H1 (cell line): ENCODE results near the gene AP4B1. TPM values are rescaled to one million over a fixed set of nuclear protein-coding genes. Genes with fewer than 3 reads are reported as not detected.

ENCODE experiments used
- CTCF ChIA-PET: fragments of 300-600 bp; sonication (Branson Sonifier 250); formaldehyde crosslinking; loops from one replicate; lab custom pipeline; 2021; ENCODE audit not compliant: partially characterized antibody; lab: Charles Lee
- POLR2A ChIA-PET: fragments of 300-600 bp; sonication (Branson Sonifier 250); formaldehyde crosslinking; loops from one replicate; lab custom pipeline; 2021; ENCODE audit warnings: inconsistent platforms; ENCODE audit not compliant: partially characterized antibody; lab: Charles Lee
- DNase-seq, 2 experiments: peaks; one replicate each; pipeline versions ENCODE4 v3.0.0 to v3.0.0-alpha.2; 2010 to 2022; ENCODE audit warnings: low spot score in 2 of 2, low read depth in 1 of 2, mixed read lengths in 1 of 2
- FAIRE-seq: peaks from 2 replicates; lab custom pipeline; 2011; peaks lifted over from hg19 to GRCh38; lab: Jason Lieb, UNC
- H2AFZ ChIP-seq: 2 replicates; pipeline ENCODE4 v1.8.1; 2012; ENCODE audit warnings: low read length, inconsistent platforms
- H2AK5ac ChIP-seq: 2 replicates; pipeline ENCODE4 v1.6.1; 2013; ENCODE audit warnings: low read depth, low read length
- H2BK120ac ChIP-seq: replicated peaks from 2 replicates; pipeline ENCODE3; 2013; ENCODE audit warnings: low read depth, low read length, inconsistent platforms
- H2BK12ac ChIP-seq: 2 replicates; pipeline ENCODE4 v1.6.1; 2013; ENCODE audit warnings: low read depth, low read length
- H2BK15ac ChIP-seq: 2 replicates; pipeline ENCODE4 v1.6.1; 2013; ENCODE audit warnings: low read length
- H2BK20ac ChIP-seq: 2 replicates; pipeline ENCODE4 v1.6.1; 2013; ENCODE audit warnings: low read length
- H2BK5ac ChIP-seq: 2 replicates; pipeline ENCODE4 v1.6.1; 2013; ENCODE audit warnings: low read depth, low read length
- H3K14ac ChIP-seq: 2 replicates; pipeline ENCODE4 v1.6.1; 2013; ENCODE audit warnings: inconsistent platforms; ENCODE audit not compliant: insufficient read length
- H3K18ac ChIP-seq: 2 replicates; pipeline ENCODE4 v1.6.1; 2013; ENCODE audit warnings: low read length; ENCODE audit errors: extremely low read depth
- H3K23ac ChIP-seq: 2 replicates; pipeline ENCODE4 v1.6.1; 2013; ENCODE audit warnings: inconsistent platforms; ENCODE audit not compliant: insufficient read length
- H3K23me2 ChIP-seq: 2 replicates; pipeline ENCODE4 v1.6.1; 2013; ENCODE audit warnings: low read depth, low read length
- H3K27ac ChIP-seq: 2 replicates; pipeline ENCODE4 v1.6.1; 2011; ENCODE audit warnings: low read depth, low read length, inconsistent platforms
- H3K27me3 ChIP-seq, 4 experiments: replicated peaks in 1 of 4; 1 replicate in 1 of 4; 2 replicates in 3 of 4; pipeline versions ENCODE4 v1.6.1 to v1.8.1; 2011 to 2013; ENCODE audit warnings: low read length in 3 of 4, mild to moderate bottlenecking in 3 of 4, inconsistent platforms in 2 of 4, mixed read lengths in 2 of 4, moderate library complexity in 1 of 4; ENCODE audit not compliant: control insufficient read depth in 3 of 4, insufficient read depth in 3 of 4; ENCODE audit errors: extremely low read depth in 1 of 4
- H3K36me3 ChIP-seq, 4 experiments: 2 replicates each; pipeline versions ENCODE4 v1.6.1 to v1.8.1; 2011 to 2013; ENCODE audit warnings: mild to moderate bottlenecking in 4 of 4, low read length in 3 of 4, moderate library complexity in 2 of 4, control low read depth in 1 of 4, inconsistent platforms in 1 of 4; ENCODE audit not compliant: insufficient read depth in 4 of 4, control insufficient read depth in 2 of 4
- H3K4ac ChIP-seq: replicated peaks from 2 replicates; pipeline ENCODE3; 2013; ENCODE audit warnings: low read length, low read depth, mixed read lengths, inconsistent platforms; ENCODE audit not compliant: insufficient read length
- H3K4me1 ChIP-seq, 4 experiments: replicated peaks in 1 of 4; 1 replicate in 1 of 4; 2 replicates in 3 of 4; pipeline versions ENCODE4 v1.6.1 to v1.8.1; 2011 to 2013; ENCODE audit warnings: low read length in 3 of 4, inconsistent platforms in 2 of 4, mixed read lengths in 1 of 4; ENCODE audit not compliant: insufficient read depth in 4 of 4, control insufficient read depth in 3 of 4
- H3K4me2 ChIP-seq, 2 experiments: 2 replicates each; pipeline versions ENCODE4 v1.6.1 to v1.8.1; 2011 to 2013; ENCODE audit warnings: low read depth in 2 of 2, low read length in 2 of 2, control low read depth in 1 of 2, inconsistent platforms in 1 of 2, mild to moderate bottlenecking in 1 of 2; ENCODE audit not compliant: insufficient read depth in 1 of 2
- H3K4me3 ChIP-seq, 4 experiments: fragments of 200-600, 300-600 bp in 1 of 4; sonication (generic), shearing (Covaris generic), sonication (Bioruptor Twin) in 1 of 4; 2 replicates each; pipeline versions ENCODE4 v1.5.1 to v1.8.1; 2011 to 2016; ENCODE audit warnings: low read length in 4 of 4, low read depth in 3 of 4, control low read depth in 2 of 4, inconsistent platforms in 2 of 4, mild to moderate bottlenecking in 2 of 4, mixed read lengths in 1 of 4, moderate library complexity in 1 of 4; ENCODE audit not compliant: insufficient read depth in 2 of 4; ENCODE audit errors: extremely low read depth in 1 of 4
- H3K56ac ChIP-seq: replicated peaks from 2 replicates; pipeline ENCODE3; 2013; ENCODE audit warnings: low read depth, mild to moderate bottlenecking, mixed read lengths, low read length, inconsistent platforms; ENCODE audit not compliant: insufficient read length
- H3K79me1 ChIP-seq: 2 replicates; pipeline ENCODE4 v1.6.1; 2013; ENCODE audit warnings: low read depth, low read length, control low read depth
- H3K79me2 ChIP-seq, 2 experiments: 2 replicates each; pipeline versions ENCODE4 v1.6.1 to v1.8.1; 2012 to 2013; ENCODE audit warnings: low read length in 2 of 2, mild to moderate bottlenecking in 2 of 2, inconsistent platforms in 1 of 2; ENCODE audit not compliant: insufficient read depth in 2 of 2, control insufficient read depth in 1 of 2
- H3K9ac ChIP-seq, 4 experiments: replicated peaks in 1 of 4; 1 replicate in 1 of 4; 2 replicates in 3 of 4; pipeline versions ENCODE4 v1.6.1 to v1.8.1; 2011 to 2013; ENCODE audit warnings: low read depth in 3 of 4, low read length in 3 of 4, control low read depth in 2 of 4, mild to moderate bottlenecking in 2 of 4, moderate library complexity in 2 of 4, inconsistent platforms in 1 of 4; ENCODE audit errors: extremely low read depth in 1 of 4
- H3K9me3 ChIP-seq, 2 experiments: 2 replicates each; pipeline versions ENCODE4 v1.6.1 to v1.8.1; 2012 to 2013; ENCODE audit warnings: mild to moderate bottlenecking in 2 of 2, moderate library complexity in 2 of 2, control low read depth in 1 of 2, inconsistent platforms in 1 of 2, low read depth in 1 of 2, low read length in 1 of 2, mixed read lengths in 1 of 2; ENCODE audit not compliant: insufficient read depth in 2 of 2
- H4K20me1 ChIP-seq, 2 experiments: replicated peaks in 1 of 2; 2 replicates each; pipeline versions ENCODE3 to v1.8.1; 2011 to 2013; ENCODE audit warnings: inconsistent platforms in 2 of 2, low read length in 2 of 2, mild to moderate bottlenecking in 1 of 2; ENCODE audit not compliant: insufficient read depth in 2 of 2, control insufficient read depth in 1 of 2
- H4K5ac ChIP-seq: 2 replicates; pipeline ENCODE4 v1.6.1; 2013; ENCODE audit warnings: low read length, low read depth, mixed read lengths, inconsistent platforms; ENCODE audit not compliant: insufficient read length
- H4K8ac ChIP-seq: 2 replicates; pipeline ENCODE4 v1.8.0; 2013; ENCODE audit warnings: mild to moderate bottlenecking, moderate library complexity, low read length, inconsistent platforms; ENCODE audit not compliant: insufficient read depth; ENCODE audit errors: extremely low read depth
- H4K91ac ChIP-seq: replicated peaks from 2 replicates; pipeline ENCODE3; 2013; ENCODE audit warnings: low read length, mixed read lengths, inconsistent platforms; ENCODE audit not compliant: insufficient read length
- ASH2L ChIP-seq: fragments of 200-600, 300-600 bp; sonication (generic); IDR thresholded peaks from one replicate; pipeline ENCODE4 v1.7.1; 2017; ENCODE audit warnings: low read length
- HDAC2 ChIP-seq, 2 experiments: fragments of 300-600 bp in 1 of 2; sonication (generic) in 1 of 2; IDR thresholded peaks; 2 replicates each; pipeline ENCODE4 v1.6.1; 2011 to 2012; ENCODE audit warnings: low read depth in 2 of 2, low read length in 2 of 2, mild to moderate bottlenecking in 2 of 2, moderate library complexity in 2 of 2, borderline replicate concordance in 1 of 2, inconsistent platforms in 1 of 2
- RNF2 ChIP-seq: fragments of 200-900, 300-1000 bp; sonication (generic); IDR thresholded peaks from 2 replicates; pipeline ENCODE4 v1.7.1; 2016; ENCODE audit warnings: borderline replicate concordance, low read depth, mild to moderate bottlenecking, antibody characterized with exemption, low read length; ENCODE audit not compliant: poor library complexity, severe bottlenecking; ENCODE audit errors: missing control alignments
- RXRA ChIP-seq: IDR thresholded peaks from 2 replicates; pipeline ENCODE4 v1.6.1; 2011; ENCODE audit warnings: low read depth, mild to moderate bottlenecking, low read length, moderate library complexity; ENCODE audit not compliant: insufficient read depth
- SP2 ChIP-seq: IDR thresholded peaks from 2 replicates; pipeline ENCODE4 v1.6.1; 2012; ENCODE audit warnings: mild to moderate bottlenecking, low read length, inconsistent platforms
- TBP ChIP-seq: IDR thresholded peaks from 2 replicates; pipeline ENCODE4 v1.6.1; 2011; ENCODE audit warnings: low read depth, low read length, improper control_type of control experiment
- YY1 ChIP-seq: IDR thresholded peaks from 2 replicates; pipeline ENCODE4 v1.6.1; 2011; ENCODE audit warnings: low read depth, mild to moderate bottlenecking, low read length
- ZNF274 ChIP-seq: IDR thresholded peaks from 2 replicates; pipeline ENCODE4 v1.7.0; 2012; ENCODE audit warnings: low read length, borderline replicate concordance; ENCODE audit errors: extremely low read depth
- WGBS, 2 experiments: shearing (Covaris generic) in 1 of 2; methylation state at CpG; one replicate each; pipeline versions ENCODE4 v1.1.6 to v1.1.7; 2013 to 2015; ENCODE audit warnings: low lambda C conversion rate in 2 of 2, mixed read lengths in 2 of 2, inconsistent platforms in 1 of 2, low coverage in 1 of 2, missing lambda C conversion rate in 1 of 2; ENCODE audit not compliant: insufficient replicate concordance in 2 of 2, insufficient coverage in 1 of 2, insufficient read length in 1 of 2; ENCODE audit errors: extremely low coverage in 1 of 2, missing lambda C conversion rate in 1 of 2; 5-methylcytosine and 5-hydroxymethylcytosine counted together
- polyA plus RNA-seq, 7 experiments: library from polyadenylated mRNA; depleted of rRNA in 3 of 7; stranded (reverse) in 5 of 7; unstranded in 2 of 7; fragments of >200 nt in 5 of 7; fragments of 200-250 nt in 2 of 7; gene quantifications; 1 replicate in 5 of 7; 2 replicates in 1 of 7; 4 replicates in 1 of 7; pipeline versions ENCODE4 v1.2.1 to v1.2.3, GENCODE V29; 2011 to 2013; ENCODE audit warnings: missing spikeins in 2 of 7, mixed read lengths in 2 of 7
- total RNA-seq: library from RNA; stranded (reverse); fragmentation: NEBNext Ultra II Directional; extraction: Animal tissue kit (Norgen Biotek cat#: 25700); gene quantifications from 2 replicates; pipeline ENCODE4 v1.2.1, GENCODE V29; 2021

AP4B1 gene
- total and polyA plus RNA-seq, 2 of the 8 experiments (the other 6 are each of a cell fraction or from before 2014, with no cell fraction given): 8.9 to 9.0 TPM

GRCh38 chr1:113946112-113946511 lies 41.5 kb upstream of the AP4B1 start:
- Histone ChIP-seq H3K27ac (no peak overlapping the region), H2BK120ac (no peak overlapping the region), H4K5ac (no peak overlapping the region), H2BK12ac (no peak overlapping the region), H3K4me1 (no peaks in the 10 kb centered on the region), H2AK5ac (no peak overlapping the region), H3K18ac (no peak overlapping the region), H3K4me3 (no peak overlapping the region), H3K23me2 (no peaks in the 10 kb centered on the region), H4K91ac (no peak overlapping the region), H3K56ac (no peak overlapping the region), H3K79me1 (no peaks in the 10 kb centered on the region; the same call in 1 of the 2 replicates), H4K20me1 (peaks cover 0 to 3% of the 10 kb centered on the region in 2 experiments), H4K8ac (no peak overlapping the region), H2BK5ac (no peak overlapping the region), H2BK20ac (no peak overlapping the region), H3K27me3 (no peaks in the 10 kb centered on the region), H2BK15ac (no peak overlapping the region), H2AFZ (no peak overlapping the region), H3K9me3 (no peaks in the 10 kb centered on the region), H3K14ac (no peak overlapping the region), H3K4me2 (no peak overlapping the region), H3K9ac (no peak overlapping the region), H3K4ac (no peak overlapping the region), H3K79me2 (peaks cover 0 to 33% of the 10 kb centered on the region in 2 experiments; a peak in 2 of 4 replicates), H3K36me3 (peaks cover 2 to 14% (median 2%) of the 10 kb centered on the region in 4 experiments), H3K23ac (no peak overlapping the region)
- no peak for FAIRE-seq
- no peak for DNase-seq
- ChIA-PET CTCF (interaction anchor here (0.7 to 9.3 kb wide), 9 partner anchors 10 to 337 kb away, joined by 3 to 31 read pairs (median 3); no protein-coding TSS in a partner anchor), POLR2A (interaction anchor here (1.4 kb wide), 1 partner anchor 16 kb away, joined by 4 read pairs; no protein-coding TSS in a partner anchor)
- 81% methylated on average over 1 of the region's 1 CpG; no CpG with 5 or more reads in 1 of the 2 experiments for WGBS, 2 experiments
- no peak for TF ChIP-seq SP2
- TF ChIP-seq RXRA: no peak
- no peak for TF ChIP-seq ZNF274
- TF ChIP-seq HDAC2 (IDR thresholded peaks at IDR 0.05; ENCODE audit: borderline replicate concordance in 1 of 2, low read depth in 2 of 2, low read length in 2 of 2): no peak
- no peak for TF ChIP-seq RNF2
- TF ChIP-seq YY1: no peak
- TF ChIP-seq ASH2L: no peak
- no peak for TF ChIP-seq TBP
